IPS DF 6.9 (cell line): ENCODE measurements around the gene CD79B.
"Not testable (repeated sequence)": the region's sequence is repeated elsewhere in the genome, so short reads cannot be mapped to it uniquely, and the experiment has no call there.

ENCODE experiments used
- DNase-seq: peaks from one replicate; pipeline ENCODE4 v3.0.0-alpha.2; 2013; ENCODE audit warnings: low read depth, low spot score
- H3K27ac ChIP-seq: one replicate; pipeline ENCODE4 v1.5.1; 2013; ENCODE audit warnings: low read length, control low read depth
- H3K27me3 ChIP-seq: 2 replicates; pipeline ENCODE4 v1.6.1; 2013; ENCODE audit warnings: mild to moderate bottlenecking, low read length; ENCODE audit not compliant: control insufficient read depth, insufficient read depth
- H3K36me3 ChIP-seq: 2 replicates; pipeline ENCODE4 v1.6.1; 2013; ENCODE audit warnings: low read length; ENCODE audit not compliant: control insufficient read depth, insufficient read depth
- H3K4me1 ChIP-seq: 2 replicates; pipeline ENCODE4 v1.6.1; 2013; ENCODE audit warnings: low read length; ENCODE audit not compliant: control insufficient read depth, insufficient read depth
- H3K4me3 ChIP-seq: 2 replicates; pipeline ENCODE4 v1.5.1; 2013; ENCODE audit warnings: mild to moderate bottlenecking, low read length
- H3K9me3 ChIP-seq: 2 replicates; pipeline ENCODE4 v1.6.1; 2013; ENCODE audit warnings: low read length, inconsistent platforms; ENCODE audit not compliant: control insufficient read depth, insufficient read depth
- WGBS: extraction: QIAGEN DNeasy Blood & Tissue Kit; methylation state at CpG from one replicate; pipeline ENCODE4 v1.1.7; 2013; ENCODE audit warnings: mixed read lengths, missing lambda C conversion rate; ENCODE audit not compliant: insufficient read length, insufficient coverage; 5-methylcytosine and 5-hydroxymethylcytosine counted together

Gene CD79B

GRCh38 chr17:63932721-63933120 is 590 bp upstream of the CD79B start:
- WGBS, result no CpG with 5 or more reads among the region's 4 CpGs
- no peak overlapping the region for H3K4me3 ChIP-seq
- no peaks in the 10 kb centered on the region for H3K36me3 ChIP-seq
- H3K9me3 ChIP-seq, result no peaks in the 10 kb centered on the region
- no peak for DNase-seq
- no peaks in the 10 kb centered on the region for H3K27me3 ChIP-seq
- H3K27ac ChIP-seq, result no peak overlapping the region
- peaks cover 6% of the 10 kb centered on the region; the same call in 1 of the 2 replicates for H3K4me1 ChIP-seq

GRCh38 chr17:63930951-63931575 is 1.1 kb downstream of the CD79B start:
- WGBS, result no CpG with 5 or more reads among the region's 16 CpGs
- no peak overlapping the region for H3K27ac ChIP-seq
- DNase-seq, result no peak
- H3K4me3 ChIP-seq, result no peak overlapping the region
- no peaks in the 10 kb centered on the region for H3K27me3 ChIP-seq
- no peaks in the 10 kb centered on the region for H3K9me3 ChIP-seq
- peaks cover 8% of the 10 kb centered on the region; the same call in 1 of the 2 replicates for H3K4me1 ChIP-seq
- no peaks in the 10 kb centered on the region for H3K36me3 ChIP-seq

- H3K36me3 ChIP-seq, result no peaks in the 10 kb centered on the region
- no peaks in the 10 kb centered on the region for H3K27me3 ChIP-seq
- H3K4me1 ChIP-seq, result peaks cover 8% of the 10 kb centered on the region; the same call in 1 of the 2 replicates
- H3K9me3 ChIP-seq, result no peaks in the 10 kb centered on the region
- DNase-seq, result no peak
- H3K4me3 ChIP-seq, result no peak overlapping the region
- no peak overlapping the region for H3K27ac ChIP-seq
- WGBS, result no CpG with 5 or more reads among the region's 24 CpGs
Measured at GRCh38 chr17:63929860-63930766, 2.0 kb downstream of the CD79B start.

GRCh38 chr17:63928966-63929695 is 3.0 kb downstream of the CD79B start:
- no peak overlapping the region for H3K27ac ChIP-seq
- WGBS, result no CpG with 5 or more reads among the region's 10 CpGs
- DNase-seq, result no peak
- H3K27me3 ChIP-seq, result no peaks in the 10 kb centered on the region
- H3K9me3 ChIP-seq, result no peaks in the 10 kb centered on the region
- no peaks in the 10 kb centered on the region for H3K36me3 ChIP-seq
- H3K4me1 ChIP-seq, result peaks cover 8% of the 10 kb centered on the region; the same call in 1 of the 2 replicates
- H3K4me3 ChIP-seq, result no peak overlapping the region

GRCh38 chr17:63928172-63928666 is 3.9 kb downstream of the CD79B start:
- WGBS, result no CpG with 5 or more reads among the region's 10 CpGs
- Histone ChIP-seq H3K9me3 (no peaks in the 10 kb centered on the region), H3K36me3 (no peaks in the 10 kb centered on the region), H3K27me3 (no peaks in the 10 kb centered on the region), H3K4me3 (no peak overlapping the region), H3K27ac (no peak overlapping the region), H3K4me1 (peaks cover 8% of the 10 kb centered on the region; the same call in 1 of the 2 replicates)
- DNase-seq, result no peak

- no peaks in the 10 kb centered on the region for H3K27me3 ChIP-seq
- no CpG with 5 or more reads among the region's 8 CpGs for WGBS
- no peak for DNase-seq
- H3K4me3 ChIP-seq, result no peak overlapping the region
- no peaks in the 10 kb centered on the region for H3K36me3 ChIP-seq
- H3K9me3 ChIP-seq, result no peaks in the 10 kb centered on the region
- no peak overlapping the region for H3K27ac ChIP-seq
- peaks cover 8% of the 10 kb centered on the region; the same call in 1 of the 2 replicates for H3K4me1 ChIP-seq
Measured at GRCh38 chr17:63927464-63928171, 4.5 kb downstream of the CD79B start.

GRCh38 chr17:63926164-63926563 is 6.0 kb downstream of the CD79B start:
- H3K36me3 ChIP-seq, result no peaks in the 10 kb centered on the region
- no CpG with 5 or more reads among the region's 2 CpGs for WGBS
- H3K4me3 ChIP-seq, result no peak overlapping the region
- no peak for DNase-seq
- no peaks in the 10 kb centered on the region for H3K9me3 ChIP-seq
- H3K27me3 ChIP-seq, result no peaks in the 10 kb centered on the region
- peaks cover 3% of the 10 kb centered on the region; the same call in 1 of the 2 replicates for H3K4me1 ChIP-seq
- no peak overlapping the region for H3K27ac ChIP-seq

GRCh38 chr17:63925615-63926014 is 6.5 kb downstream of the CD79B start:
- H3K4me1 ChIP-seq, result 0 out of 2 replicates have a peak, but pooled peaks cover 2% of the 10 kb centered on the region
- no peak for DNase-seq
- no CpG with 5 or more reads among the region's 5 CpGs for WGBS

GRCh38 chr17:63922402-63922801 is 9.7 kb downstream of the CD79B start:
- not testable (repeated sequence) for H3K4me3 ChIP-seq, H3K9me3 ChIP-seq, H3K36me3 ChIP-seq, H3K4me1 ChIP-seq, H3K27ac ChIP-seq, H3K27me3 ChIP-seq, DNase-seq
- WGBS, result no CpG with 5 or more reads among the region's 9 CpGs

More at GRCh38 chr17:63925615-63926014, 6.5 kb downstream of the CD79B start:
- H3K36me3 ChIP-seq, result no peaks in the 10 kb centered on the region
- H3K4me3 ChIP-seq, result no peak overlapping the region
- no peaks in the 10 kb centered on the region for H3K27me3 ChIP-seq
- H3K9me3 ChIP-seq, result no peaks in the 10 kb centered on the region
- no peak overlapping the region for H3K27ac ChIP-seq
